HG03571 (cell line): ENCODE data around the gene TTLL1.

ENCODE experiments used
- ATAC-seq: cut with Tn5 transposase; IDR thresholded peaks from one replicate; pipeline ENCODE4 v1.9.1; 2021; ENCODE audit not compliant: unreplicated experiment

The TTLL1 gene

GRCh38 chr22:42994917-42995562 is 94.2 kb downstream of the TTLL1 start:
- ATAC-seq, result no peak

GRCh38 chr22:42994276-42994916 is 94.8 kb downstream of the TTLL1 start:
- ATAC-seq, result no peak

GRCh38 chr22:42993651-42994275 is 95.4 kb downstream of the TTLL1 start:
- ATAC-seq, result no peak

GRCh38 chr22:42992886-42993479 is 96.2 kb downstream of the TTLL1 start:
- ATAC-seq, result no peak

- no peak for ATAC-seq
These were observed 97.1 kb downstream of the TTLL1 start for GRCh38 chr22:42992092-42992491.

GRCh38 chr22:42991010-42991651 is 98.1 kb downstream of the TTLL1 start:
- ATAC-seq, result no peak

GRCh38 chr22:42990131-42990838 is 98.9 kb downstream of the TTLL1 start:
- ATAC-seq, result no peak
